NB4 (cell line): Measurements from ENCODE around the gene PARD3.

Source experiments
- DNase-seq: peaks from one replicate; pipeline ENCODE4 v3.0.0; 2010; ENCODE audit warnings: low read depth
- H3K4me3 ChIP-seq: one replicate; pipeline ENCODE4 v1.5.1; 2011; ENCODE audit warnings: mild to moderate bottlenecking, low read depth, low read length, moderate library complexity
- CTCF ChIP-seq: IDR thresholded peaks from one replicate; pipeline ENCODE4 v1.5.1; 2012; ENCODE audit warnings: low read depth, low read length
- MYC ChIP-seq: IDR thresholded peaks from 2 replicates; pipeline ENCODE4 v1.6.1; 2011; ENCODE audit warnings: low read depth, low read length
- POLR2A ChIP-seq: IDR thresholded peaks from 2 replicates; pipeline ENCODE4 v1.6.1; 2011; ENCODE audit warnings: mild to moderate bottlenecking; ENCODE audit not compliant: insufficient read length; ENCODE audit errors: extremely low read depth
- TF ChIP-seq, protein P1 (sequence below): IDR thresholded peaks from 2 replicates; pipeline ENCODE4 v1.6.1; 2011; ENCODE audit warnings: low read depth, low read length

Gene PARD3

DNA sequence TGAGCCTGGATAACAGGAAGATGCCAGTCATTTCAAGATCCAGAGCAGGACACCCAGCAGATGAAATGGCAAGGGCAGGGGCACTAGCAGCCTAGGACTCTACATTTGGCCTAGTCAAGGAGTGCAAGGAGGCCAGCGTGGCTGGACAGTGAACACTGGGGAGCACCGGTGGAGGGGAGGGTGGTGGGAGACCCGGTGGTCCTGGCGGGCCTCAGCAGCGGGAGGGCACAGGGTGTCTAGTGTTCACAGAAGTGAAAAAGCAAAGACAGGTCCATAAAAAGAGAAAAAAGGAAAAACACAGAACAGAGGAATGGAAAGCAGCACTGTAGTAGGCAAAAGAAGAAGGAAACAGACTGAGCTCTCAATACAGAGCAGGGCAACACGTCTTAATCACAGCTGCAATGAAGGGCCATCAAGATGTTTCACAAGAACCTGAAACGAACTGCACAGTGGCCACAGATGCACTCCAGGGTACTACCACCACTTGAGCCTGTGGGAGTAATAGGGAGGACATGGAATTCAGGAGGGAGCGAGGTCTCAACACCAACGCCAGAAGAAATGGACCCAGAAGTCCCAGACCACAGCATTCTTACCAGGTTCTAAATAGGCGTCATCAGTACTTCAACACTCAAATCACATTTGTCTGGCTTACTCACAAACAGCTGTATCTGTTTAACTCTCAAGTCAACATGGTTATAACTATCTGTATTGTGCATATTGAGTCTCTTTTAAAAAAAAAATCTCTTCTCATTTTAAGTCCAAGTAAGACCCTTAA, 573.7 kb downstream of the PARD3 start:
- TF ChIP-seq CTCF = no peak
- no peak for TF ChIP-seq POLR2A
- TF ChIP-seq MYC = no peak
- TF ChIP-seq, protein P1, sequence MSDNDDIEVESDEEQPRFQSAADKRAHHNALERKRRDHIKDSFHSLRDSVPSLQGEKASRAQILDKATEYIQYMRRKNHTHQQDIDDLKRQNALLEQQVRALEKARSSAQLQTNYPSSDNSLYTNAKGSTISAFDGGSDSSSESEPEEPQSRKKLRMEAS = no peak
- no peak for DNase-seq

DNA sequence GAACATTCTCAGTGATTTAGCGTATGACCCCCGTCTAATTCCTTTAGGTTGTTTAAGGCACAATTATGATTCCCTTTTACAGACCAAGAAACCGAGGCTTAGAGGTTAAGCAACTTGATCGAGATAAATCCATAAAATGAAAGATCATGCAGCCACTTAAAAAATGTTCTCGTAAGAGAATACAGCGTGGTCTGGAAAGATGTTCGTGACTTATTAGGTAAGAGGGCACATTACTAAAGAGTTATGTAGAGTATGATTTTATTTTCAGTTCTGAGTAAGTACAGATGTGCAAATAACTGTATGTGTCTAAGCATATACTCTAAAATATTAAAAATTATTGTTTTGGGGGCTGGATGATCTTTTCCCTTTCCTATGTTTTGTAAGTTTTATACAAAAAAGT, 575.1 kb downstream of the PARD3 start:
- no peak for DNase-seq
- TF ChIP-seq, protein P1 = no peak
- TF ChIP-seq MYC (no peak), POLR2A (no peak), CTCF (no peak)
- no peak overlapping the region for H3K4me3 ChIP-seq

More for the DNA sequence above, 573.7 kb downstream of the PARD3 start:
- no peak overlapping the region for H3K4me3 ChIP-seq

- DNase-seq = no peak
- no peak overlapping the region for H3K4me3 ChIP-seq
- TF ChIP-seq CTCF (no peak), POLR2A (no peak), MYC (no peak)
- TF ChIP-seq, protein P1 = no peak
These were observed 577.1 kb downstream of the PARD3 start for GRCh38 chr10:34237898-34238455.

DNA sequence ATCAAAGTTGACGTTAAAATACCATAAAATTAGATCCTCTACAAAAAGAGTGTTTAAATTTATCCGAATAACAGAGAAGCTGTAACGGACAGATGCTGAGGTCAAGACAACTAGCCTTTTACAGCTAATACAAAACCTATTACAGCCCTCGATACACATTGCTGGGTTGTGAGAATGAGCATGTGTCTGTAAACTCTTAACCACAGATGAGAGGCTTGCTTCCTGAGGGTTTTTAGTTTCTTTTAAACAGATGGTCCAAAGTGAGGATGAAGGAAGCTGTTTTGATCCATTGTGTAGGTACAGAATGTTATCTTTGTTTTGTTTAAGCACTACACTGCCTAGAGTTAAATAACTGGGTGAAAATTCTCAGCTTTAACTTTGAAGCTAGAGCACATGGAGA, 578.2 kb downstream of the PARD3 start:
- TF ChIP-seq CTCF = no peak
- TF ChIP-seq, protein P1 = no peak
- TF ChIP-seq MYC = no peak
- TF ChIP-seq POLR2A = no peak
- no peak for DNase-seq
- no peak overlapping the region for H3K4me3 ChIP-seq

DNA sequence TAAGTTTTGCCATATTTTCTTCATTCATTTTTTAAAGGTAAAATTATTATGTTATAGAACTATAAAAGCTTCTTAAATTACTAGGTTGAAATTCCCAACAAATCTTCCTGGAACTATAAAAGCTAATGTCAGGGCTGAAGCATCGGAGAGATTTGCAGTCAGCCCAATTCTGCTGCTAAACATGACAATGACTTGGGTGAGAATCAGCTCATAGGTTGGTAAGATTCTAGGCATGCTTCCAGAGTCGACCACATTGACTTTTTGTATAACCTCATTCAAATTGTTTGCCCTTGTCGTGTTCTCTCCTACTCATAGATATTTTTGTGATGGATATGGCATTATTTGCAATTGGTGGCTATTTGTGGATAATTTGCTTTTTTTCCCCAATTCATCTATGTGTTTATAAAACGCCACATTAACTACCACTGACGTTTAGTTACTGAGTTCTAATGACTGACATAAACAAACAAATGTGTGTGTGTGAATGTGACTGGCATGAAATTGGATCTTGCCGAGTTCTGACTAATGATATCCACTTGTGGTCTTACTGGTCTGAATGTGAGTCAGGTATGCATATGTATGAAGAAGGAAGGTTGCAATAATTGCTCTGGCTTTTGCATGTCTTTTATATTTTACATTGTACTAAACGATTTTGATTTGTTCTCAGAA, 579.8 kb downstream of the PARD3 start:
- no peak for TF ChIP-seq MYC
- TF ChIP-seq POLR2A = no peak
- TF ChIP-seq CTCF = no peak
- DNase-seq = no peak
- no peak overlapping the region for H3K4me3 ChIP-seq
